HepG2 (cell line): ENCODE measurements around the gene CLASP1. TPM values are rescaled to one million over a fixed set of nuclear protein-coding genes. Genes with fewer than 3 reads are reported as not detected.

ENCODE experiments used
- ATAC-seq: fragments of 200-7000 bp; cut with Tn5 transposase; 3 replicates; pipeline ENCODE4 v1.9.1; 2020; ENCODE audit warnings: mild to moderate bottlenecking, moderate library complexity
- BruUV-seq: library from RNA; stranded (reverse); fragments of 400-500 nt; replicated peaks from 2 replicates; lab custom pipeline; 2021; lab: Mats Ljungman, UMichigan
- CTCF ChIA-PET: fragments of 300-600 bp; formaldehyde crosslinking; extraction: SDS; loops from one replicate; lab custom pipeline; 2021; ENCODE audit warnings: low total read pairs, inconsistent platforms, low intra/inter-chr PET ratio; lab: Yijun Ruan, JAX
- POLR2A ChIA-PET: fragments of 350-600 bp; sonication (Branson Sonifier 250); formaldehyde crosslinking; loops from one replicate; lab custom pipeline; 2020; ENCODE audit warnings: antibody characterized with exemption, inconsistent platforms; lab: Yijun Ruan, JAX
- DNase-seq: peaks from one replicate; pipeline ENCODE4 v3.0.0-alpha.2; 2015; ENCODE audit warnings: low spot score
- FAIRE-seq: peaks from 3 replicates; lab custom pipeline; 2011; peaks lifted over from hg19 to GRCh38; lab: Jason Lieb, UNC
- H2AFZ ChIP-seq: one replicate; pipeline ENCODE4 v1.6.1; 2011; ENCODE audit warnings: low read length, inconsistent platforms
- H3K27ac ChIP-seq: fragments of 300-600 bp; 3 replicates; pipeline ENCODE4 v1.8.0; 2011; ENCODE audit warnings: mixed run types, mild to moderate bottlenecking, mixed read lengths, low read length, inconsistent platforms; ENCODE audit not compliant: insufficient read depth; ENCODE audit errors: extremely low read length
- H3K27me3 ChIP-seq, 2 experiments: fragments of 200-600 bp in 1 of 2; 2 replicates in 1 of 2; 3 replicates in 1 of 2; pipeline versions ENCODE4 v1.6.0 to v1.8.0; 2011; ENCODE audit warnings: low read length in 2 of 2, mild to moderate bottlenecking in 2 of 2, moderate library complexity in 2 of 2, inconsistent platforms in 1 of 2; ENCODE audit not compliant: insufficient read depth in 2 of 2, control insufficient read depth in 1 of 2
- H3K36me3 ChIP-seq, 2 experiments: fragments of 200-600 bp in 1 of 2; replicated peaks in 1 of 2; 2 replicates in 1 of 2; 3 replicates in 1 of 2; pipeline versions ENCODE4 v1.5.1 to v1.8.0; 2011; ENCODE audit warnings: low read length in 2 of 2, inconsistent platforms in 1 of 2; ENCODE audit not compliant: insufficient read depth in 2 of 2, control insufficient read depth in 1 of 2
- H3K4me1 ChIP-seq: 2 replicates; pipeline ENCODE4 v1.5.1; 2012; ENCODE audit warnings: low read length, inconsistent platforms; ENCODE audit not compliant: insufficient read depth
- H3K4me2 ChIP-seq: 2 replicates; pipeline ENCODE4 v1.6.0; 2011; ENCODE audit warnings: low read depth, low read length, inconsistent platforms
- H3K4me3 ChIP-seq, 3 experiments: fragments of 200-600 bp in 1 of 3; sonication (generic), shearing (Covaris generic) in 1 of 3; replicated peaks in 1 of 3; 2 replicates each; pipeline ENCODE4 v1.5.1; 2011 to 2016; ENCODE audit warnings: low read length in 3 of 3, inconsistent platforms in 2 of 3, low read depth in 2 of 3, mild to moderate bottlenecking in 2 of 3, control low read depth in 1 of 3, mixed read lengths in 1 of 3; ENCODE audit not compliant: insufficient read depth in 1 of 3
- H3K79me2 ChIP-seq: one replicate; pipeline ENCODE4 v1.6.1; 2011; ENCODE audit warnings: low read length, inconsistent platforms; ENCODE audit not compliant: insufficient read depth
- H3K9ac ChIP-seq: 2 replicates; pipeline ENCODE4 v1.6.0; 2011; ENCODE audit warnings: mild to moderate bottlenecking, low read depth, low read length, inconsistent platforms; ENCODE audit not compliant: insufficient read depth
- H3K9me3 ChIP-seq: 2 replicates; pipeline ENCODE4 v1.5.1; 2012; ENCODE audit warnings: mild to moderate bottlenecking, low read length
- H4K20me1 ChIP-seq: 2 replicates; pipeline ENCODE4 v1.6.0; 2011; ENCODE audit warnings: inconsistent platforms, mild to moderate bottlenecking, low read length, moderate library complexity; ENCODE audit not compliant: insufficient read depth
- MATR3 ChIP-seq: sonication (generic); formaldehyde crosslinking; IDR thresholded peaks from 2 replicates; pipeline ENCODE4 v1.4.0; 2020; ENCODE audit warnings: missing genetic modification reagents
- NR2C2 ChIP-seq: sonication (generic); formaldehyde crosslinking; IDR thresholded peaks from 2 replicates; pipeline ENCODE4 v1.4.0; 2020; ENCODE audit warnings: missing genetic modification reagents, mild to moderate bottlenecking, moderate library complexity, borderline replicate concordance
- PPARG ChIP-seq: conservative IDR thresholded peaks from 2 replicates; pipeline ENCODE4 v1.6.1; 2016; ENCODE audit warnings: missing biosample characterization, missing genetic modification reagents
- RBM22 ChIP-seq: fragments of 200-400 bp; formaldehyde crosslinking; optimal IDR thresholded peaks from 2 replicates; pipeline ENCODE3; 2017; ENCODE audit warnings: mild to moderate bottlenecking, low read length, moderate library complexity
- ZBTB7A ChIP-seq: sonication (generic); formaldehyde crosslinking; IDR thresholded peaks from 2 replicates; pipeline ENCODE4 v1.8.0; 2022; ENCODE audit warnings: mild to moderate bottlenecking, missing genetic modification reagents
- ZNF205 ChIP-seq: IDR thresholded peaks from 2 replicates; pipeline ENCODE4 v1.6.1; 2018; ENCODE audit warnings: missing biosample characterization, missing genetic modification reagents
- ZNF317 ChIP-seq: sonication (generic); formaldehyde crosslinking; IDR thresholded peaks from 2 replicates; pipeline ENCODE4 v1.5.0; 2020; ENCODE audit warnings: mild to moderate bottlenecking, missing genetic modification reagents
- WGBS: methylation state at CpG from one replicate; pipeline ENCODE4 v1.1.6; 2017; ENCODE audit warnings: low lambda C conversion rate; 5-methylcytosine and 5-hydroxymethylcytosine counted together
- in situ Hi-C: cut with HindIII; loops from 2 replicates; pipeline ENCODE4 v1.10.0; 2017; ENCODE audit warnings: low pct_unique_long_range_greater_than_20kb; ENCODE audit not compliant: extremely low pct_ligation_motif_present
- intact Hi-C: fragments of 100-400 bp; cut with micrococcal nuclease; formaldehyde crosslinking; loops from one replicate; pipeline ENCODE4 v1.10.0; 2022; ENCODE audit not compliant: unreplicated experiment
- polyA plus RNA-seq, 8 experiments: library from polyadenylated mRNA; depleted of rRNA in 3 of 8; stranded (reverse) in 7 of 8; unstranded in 1 of 8; fragments of >200 nt; fragmentation: Illumina TruSeq in 4 of 8; extraction: Trizol in 4 of 8; gene quantifications; 2 replicates each; pipeline versions ENCODE4 v1.2.1 to v1.2.3, GENCODE V29; 2011 to 2016; ENCODE audit warnings: low read depth in 4 of 8, missing spikeins in 1 of 8, mixed read lengths in 1 of 8; ENCODE audit not compliant: insufficient read depth in 1 of 8
- total RNA-seq, 5 experiments: library from RNA; depleted of rRNA; stranded (reverse); fragments of >200 nt; fragmentation: Illumina TruSeq; extraction: Trizol; gene quantifications; 2 replicates each; pipeline ENCODE4 v1.2.3, GENCODE V29; 2016; ENCODE audit warnings: low read depth in 1 of 5
- TF ChIP-seq, protein P1 (sequence below): sonication (generic); formaldehyde crosslinking; IDR thresholded peaks from 2 replicates; pipeline ENCODE4 v1.8.0; 2022; ENCODE audit warnings: low read depth, missing genetic modification reagents
- TF ChIP-seq, protein P2 (sequence below): sonication (generic); formaldehyde crosslinking; IDR thresholded peaks from 2 replicates; pipeline ENCODE4 v1.5.0; 2020; ENCODE audit warnings: mild to moderate bottlenecking, missing genetic modification reagents, borderline replicate concordance

The CLASP1 gene
- total and polyA plus RNA-seq, 2 of the 13 experiments (the other 11 are each of a cell fraction or from before 2014, with no cell fraction given) = 11.7 to 47.9 TPM

DNA sequence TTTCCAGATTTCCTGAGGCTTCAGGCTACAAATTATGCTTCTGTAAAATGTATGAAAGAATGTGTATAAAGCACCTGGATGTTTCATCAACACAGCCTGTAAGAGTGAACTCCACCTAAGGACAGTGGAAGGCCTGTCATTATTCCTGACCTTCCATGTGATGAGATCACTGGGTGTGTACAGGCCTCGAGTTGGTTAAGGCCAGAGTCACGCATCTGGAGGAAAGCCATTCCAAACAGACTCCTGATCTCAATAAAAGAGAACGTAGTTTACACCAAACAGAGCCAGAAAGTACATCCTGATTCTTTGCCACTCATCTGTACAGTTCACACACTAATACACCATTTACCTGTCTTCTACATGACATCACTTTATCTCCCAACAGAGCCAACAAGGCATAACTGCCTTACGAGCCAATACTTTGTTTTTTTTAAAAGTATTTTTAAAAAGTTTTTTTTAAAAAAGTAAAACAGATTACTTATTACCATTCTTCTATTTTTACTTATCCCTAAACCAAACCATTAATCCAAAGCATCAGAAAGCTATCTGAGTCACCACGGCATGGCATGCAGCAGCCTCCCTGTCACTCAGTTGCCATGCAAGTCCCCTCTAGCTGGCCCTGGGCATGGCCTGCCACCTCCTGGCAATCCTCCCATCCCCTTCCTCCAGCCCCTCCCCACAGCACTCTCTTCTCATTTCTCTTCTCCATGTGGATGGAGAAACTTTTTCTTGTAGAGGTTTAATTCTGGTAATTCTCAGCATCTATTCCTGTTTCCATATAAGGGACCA lies 285.4 kb downstream of the CLASP1 start:
- POLR2A ChIA-PET = no interaction called here
- H2AFZ ChIP-seq = no peak overlapping the region
- no peaks in the 10 kb centered on the region for H3K4me1 ChIP-seq
- no peaks in the 10 kb centered on the region for H3K9me3 ChIP-seq
- WGBS = 91% methylated on average over 5 of the region's 5 CpGs
- no peaks in the 10 kb centered on the region for H3K27me3 ChIP-seq
- ATAC-seq (no peak), DNase-seq (no peak), FAIRE-seq (no peak)
- in situ Hi-C loops (no loop called here), intact Hi-C loops (no loop called here)
- peaks cover 43 to 82% of the 10 kb centered on the region in 2 experiments for H3K36me3 ChIP-seq
- CTCF ChIA-PET = no interaction called here
- no peak for TF ChIP-seq ZBTB7A (CRISPR knock-in tag)
- peak; percentile 45 for TF ChIP-seq RBM22
- TF ChIP-seq MATR3 (CRISPR knock-in tag) = no peak
- no peaks in the 10 kb centered on the region for H4K20me1 ChIP-seq
- H3K4me3 ChIP-seq = no peak overlapping the region
- no peaks in the 10 kb centered on the region for H3K79me2 ChIP-seq
- H3K27ac ChIP-seq = no peak overlapping the region
- no peak overlapping the region for H3K4me2 ChIP-seq
- no TSS peak for BruUV-seq
- H3K9ac ChIP-seq = no peak overlapping the region

DNA sequence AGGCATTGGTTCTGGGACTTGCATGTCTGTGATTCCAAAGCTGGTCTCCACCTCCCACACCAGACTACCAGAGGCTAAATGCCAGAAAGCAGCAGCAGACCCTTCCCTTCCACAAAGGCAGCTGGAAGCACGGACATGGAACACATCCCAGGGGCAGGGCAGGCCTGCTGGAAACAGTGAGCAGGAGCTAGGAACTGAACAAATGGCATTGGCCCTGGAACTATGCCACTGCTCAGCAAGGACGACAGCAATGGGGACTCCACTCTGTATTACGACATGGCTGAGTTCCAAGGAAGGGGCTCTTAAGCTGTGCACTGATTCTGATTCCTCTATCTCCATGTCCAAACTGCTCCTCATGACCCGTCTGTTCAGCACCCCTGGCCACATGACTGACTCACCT lies 286.5 kb downstream of the CLASP1 start:
- ATAC-seq = no peak; the same call in 2 of the 3 replicates
- no TSS peak for BruUV-seq
- peaks cover 45 to 80% of the 10 kb centered on the region in 2 experiments for H3K36me3 ChIP-seq

More for the DNA sequence above, 286.5 kb downstream of the CLASP1 start:
- no peak overlapping the region for H3K27ac ChIP-seq
- no peaks in the 10 kb centered on the region for H3K27me3 ChIP-seq
- no peaks in the 10 kb centered on the region for H3K4me1 ChIP-seq
- DNase-seq = no peak
- in situ Hi-C loops (no loop called here), intact Hi-C loops (no loop called here)
- ChIA-PET CTCF (no interaction called here), POLR2A (no interaction called here)
- no peak overlapping the region for H2AFZ ChIP-seq
- H3K79me2 ChIP-seq = no peaks in the 10 kb centered on the region
- H3K9me3 ChIP-seq = no peaks in the 10 kb centered on the region
- no peak for FAIRE-seq
- H3K4me3 ChIP-seq = no peak overlapping the region
- 90% methylated on average over 4 of the region's 4 CpGs for WGBS
- no peaks in the 10 kb centered on the region for H4K20me1 ChIP-seq
- H3K4me2 ChIP-seq = no peak overlapping the region
- TF ChIP-seq, protein P1, sequence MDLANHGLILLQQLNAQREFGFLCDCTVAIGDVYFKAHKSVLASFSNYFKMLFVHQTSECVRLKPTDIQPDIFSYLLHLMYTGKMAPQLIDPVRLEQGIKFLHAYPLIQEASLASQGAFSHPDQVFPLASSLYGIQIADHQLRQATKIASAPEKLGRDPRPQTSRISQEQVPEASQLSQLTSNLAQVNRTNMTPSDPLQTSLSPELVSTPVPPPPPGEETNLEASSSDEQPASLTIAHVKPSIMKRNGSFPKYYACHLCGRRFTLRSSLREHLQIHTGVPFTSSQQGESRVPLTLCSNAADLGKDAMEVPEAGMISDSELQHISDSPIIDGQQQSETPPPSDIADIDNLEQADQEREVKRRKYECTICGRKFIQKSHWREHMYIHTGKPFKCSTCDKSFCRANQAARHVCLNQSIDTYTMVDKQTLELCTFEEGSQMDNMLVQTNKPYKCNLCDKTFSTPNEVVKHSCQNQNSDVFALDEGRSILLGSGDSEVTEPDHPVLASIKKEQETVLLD (CRISPR knock-in tag) = no peak
- TF ChIP-seq, protein P2, sequence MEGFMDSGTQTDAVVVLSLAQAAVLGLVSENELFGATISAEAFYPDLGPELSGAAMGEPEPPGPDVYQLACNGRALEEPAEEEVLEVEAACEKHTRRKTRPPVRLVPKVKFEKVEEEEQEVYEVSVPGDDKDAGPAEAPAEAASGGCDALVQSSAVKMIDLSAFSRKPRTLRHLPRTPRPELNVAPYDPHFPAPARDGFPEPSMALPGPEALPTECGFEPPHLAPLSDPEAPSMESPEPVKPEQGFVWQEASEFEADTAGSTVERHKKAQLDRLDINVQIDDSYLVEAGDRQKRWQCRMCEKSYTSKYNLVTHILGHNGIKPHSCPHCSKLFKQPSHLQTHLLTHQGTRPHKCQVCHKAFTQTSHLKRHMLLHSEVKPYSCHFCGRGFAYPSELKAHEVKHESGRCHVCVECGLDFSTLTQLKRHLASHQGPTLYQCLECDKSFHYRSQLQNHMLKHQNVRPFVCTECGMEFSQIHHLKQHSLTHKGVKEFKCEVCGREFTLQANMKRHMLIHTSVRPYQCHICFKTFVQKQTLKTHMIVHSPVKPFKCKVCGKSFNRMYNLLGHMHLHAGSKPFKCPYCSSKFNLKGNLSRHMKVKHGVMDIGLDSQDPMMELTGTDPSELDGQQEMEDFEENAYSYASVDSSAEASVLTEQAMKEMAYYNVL = no peak
- TF ChIP-seq NR2C2 (CRISPR knock-in tag) = no peak
- TF ChIP-seq ZNF317 (CRISPR knock-in tag) = no peak
- TF ChIP-seq ZNF205 = no peak
- no peak for TF ChIP-seq PPARG (CRISPR knock-in tag)
- TF ChIP-seq, all 625 proteins: peak for 0
- no peak overlapping the region for H3K9ac ChIP-seq
